Uterus (tissue), 2 donors: ENCODE results near the gene ZDHHC5.

Source experiments
- POLR2A ChIP-seq, 2 donors: fragments of 450-650 bp; IDR thresholded peaks; one replicate each; pipeline ENCODE4 v1.6.1; 2016; ENCODE audit warnings: antibody characterized with exemption in 2 of 2, mild to moderate bottlenecking in 1 of 2, moderate library complexity in 1 of 2
- TF ChIP-seq, protein P1 (sequence below), 4 experiments: fragments of 200-600 bp in 2 of 4; fragments of 450-650 bp in 2 of 4; sonication (generic) in 2 of 4; IDR thresholded peaks; one replicate each; pipeline ENCODE4 v1.5.1; 2016 to 2019; ENCODE audit warnings: antibody characterized with exemption in 4 of 4, mild to moderate bottlenecking in 2 of 4, moderate library complexity in 1 of 4

DNA sequence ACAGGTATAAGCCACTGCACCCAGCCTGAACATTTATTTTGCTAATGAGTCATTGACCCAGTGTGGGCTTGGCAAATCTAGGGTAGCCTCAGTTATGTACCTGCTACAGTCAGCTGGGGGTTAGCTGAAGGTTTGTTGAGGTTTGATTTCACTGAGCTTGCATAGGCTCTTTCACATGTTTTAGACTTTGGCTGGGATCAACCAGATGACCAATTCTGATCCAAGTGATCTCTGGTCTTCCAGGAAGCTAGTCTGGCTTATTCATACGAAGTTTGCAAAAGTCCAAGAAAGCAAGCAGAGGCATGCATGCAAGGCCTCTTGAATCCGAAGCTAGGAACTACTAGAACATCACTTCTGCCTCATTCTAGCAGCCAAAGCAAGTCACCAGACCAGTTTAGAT lies 49.5 kb upstream of the ZDHHC5 start:
- TF ChIP-seq POLR2A (IDR thresholded peaks at IDR 0.05): no peak
- TF ChIP-seq, protein P1, sequence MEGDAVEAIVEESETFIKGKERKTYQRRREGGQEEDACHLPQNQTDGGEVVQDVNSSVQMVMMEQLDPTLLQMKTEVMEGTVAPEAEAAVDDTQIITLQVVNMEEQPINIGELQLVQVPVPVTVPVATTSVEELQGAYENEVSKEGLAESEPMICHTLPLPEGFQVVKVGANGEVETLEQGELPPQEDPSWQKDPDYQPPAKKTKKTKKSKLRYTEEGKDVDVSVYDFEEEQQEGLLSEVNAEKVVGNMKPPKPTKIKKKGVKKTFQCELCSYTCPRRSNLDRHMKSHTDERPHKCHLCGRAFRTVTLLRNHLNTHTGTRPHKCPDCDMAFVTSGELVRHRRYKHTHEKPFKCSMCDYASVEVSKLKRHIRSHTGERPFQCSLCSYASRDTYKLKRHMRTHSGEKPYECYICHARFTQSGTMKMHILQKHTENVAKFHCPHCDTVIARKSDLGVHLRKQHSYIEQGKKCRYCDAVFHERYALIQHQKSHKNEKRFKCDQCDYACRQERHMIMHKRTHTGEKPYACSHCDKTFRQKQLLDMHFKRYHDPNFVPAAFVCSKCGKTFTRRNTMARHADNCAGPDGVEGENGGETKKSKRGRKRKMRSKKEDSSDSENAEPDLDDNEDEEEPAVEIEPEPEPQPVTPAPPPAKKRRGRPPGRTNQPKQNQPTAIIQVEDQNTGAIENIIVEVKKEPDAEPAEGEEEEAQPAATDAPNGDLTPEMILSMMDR (IDR thresholded peaks at IDR 0.05): no peak
